Thyroid gland (tissue), 4 donors: Measurements from ENCODE around the gene NCDN.

Experiments
- POLR2A ChIP-seq, 2 donors: fragments of 450-650 bp; IDR thresholded peaks; one replicate each; pipeline ENCODE4 v1.6.1; 2017; ENCODE audit warnings: antibody characterized with exemption in 2 of 2, mild to moderate bottlenecking in 2 of 2, moderate library complexity in 1 of 2
- TF ChIP-seq, protein P1 (sequence below), 6 experiments: fragments of 200-600 bp in 3 of 6; fragments of 450-650 bp in 3 of 6; sonication (generic) in 3 of 6; IDR thresholded peaks; one replicate each; pipeline ENCODE4 v1.5.1; 2016 to 2019; ENCODE audit warnings: antibody characterized with exemption in 6 of 6, mild to moderate bottlenecking in 2 of 6, inconsistent platforms in 1 of 6, moderate library complexity in 1 of 6

DNA sequence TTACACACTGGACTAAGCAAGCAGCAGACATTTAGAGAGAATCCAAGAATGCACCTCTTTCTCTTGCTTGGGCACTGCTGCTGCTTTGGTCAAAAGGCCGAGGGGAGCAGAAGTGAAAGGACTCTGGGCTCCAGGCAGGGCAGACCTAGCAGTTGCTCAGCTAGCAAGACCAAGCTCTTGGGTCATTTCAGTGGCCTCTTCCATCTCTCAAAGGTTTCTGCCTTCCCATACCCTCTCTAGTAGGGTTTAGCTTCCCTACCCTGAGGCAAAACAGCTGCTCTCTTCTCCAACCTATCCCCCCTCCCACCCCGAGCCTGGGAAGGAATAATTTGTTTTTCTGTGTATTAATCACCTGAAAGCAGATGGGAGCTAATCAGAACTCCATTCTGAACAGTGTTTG, 41.3 kb downstream of the NCDN start:
- TF ChIP-seq, protein P1, sequence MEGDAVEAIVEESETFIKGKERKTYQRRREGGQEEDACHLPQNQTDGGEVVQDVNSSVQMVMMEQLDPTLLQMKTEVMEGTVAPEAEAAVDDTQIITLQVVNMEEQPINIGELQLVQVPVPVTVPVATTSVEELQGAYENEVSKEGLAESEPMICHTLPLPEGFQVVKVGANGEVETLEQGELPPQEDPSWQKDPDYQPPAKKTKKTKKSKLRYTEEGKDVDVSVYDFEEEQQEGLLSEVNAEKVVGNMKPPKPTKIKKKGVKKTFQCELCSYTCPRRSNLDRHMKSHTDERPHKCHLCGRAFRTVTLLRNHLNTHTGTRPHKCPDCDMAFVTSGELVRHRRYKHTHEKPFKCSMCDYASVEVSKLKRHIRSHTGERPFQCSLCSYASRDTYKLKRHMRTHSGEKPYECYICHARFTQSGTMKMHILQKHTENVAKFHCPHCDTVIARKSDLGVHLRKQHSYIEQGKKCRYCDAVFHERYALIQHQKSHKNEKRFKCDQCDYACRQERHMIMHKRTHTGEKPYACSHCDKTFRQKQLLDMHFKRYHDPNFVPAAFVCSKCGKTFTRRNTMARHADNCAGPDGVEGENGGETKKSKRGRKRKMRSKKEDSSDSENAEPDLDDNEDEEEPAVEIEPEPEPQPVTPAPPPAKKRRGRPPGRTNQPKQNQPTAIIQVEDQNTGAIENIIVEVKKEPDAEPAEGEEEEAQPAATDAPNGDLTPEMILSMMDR (IDR thresholded peaks at IDR 0.05): no peak
- no peak for TF ChIP-seq POLR2A (IDR thresholded peaks at IDR 0.05)
